CD4-positive, alpha-beta T cell treated with Interferon alpha-2 for 1 hour (primary cell): ENCODE results near the gene FAR1.
"Not testable (repeated sequence)": the region's sequence is repeated elsewhere in the genome, so short reads cannot be mapped to it uniquely, and the experiment has no call there.

ENCODE experiments used
- DNase-seq, 2 donors: peaks; one replicate each; pipeline ENCODE4 v3.0.0-alpha.2; 2020 to 2022

Gene FAR1, protein sequence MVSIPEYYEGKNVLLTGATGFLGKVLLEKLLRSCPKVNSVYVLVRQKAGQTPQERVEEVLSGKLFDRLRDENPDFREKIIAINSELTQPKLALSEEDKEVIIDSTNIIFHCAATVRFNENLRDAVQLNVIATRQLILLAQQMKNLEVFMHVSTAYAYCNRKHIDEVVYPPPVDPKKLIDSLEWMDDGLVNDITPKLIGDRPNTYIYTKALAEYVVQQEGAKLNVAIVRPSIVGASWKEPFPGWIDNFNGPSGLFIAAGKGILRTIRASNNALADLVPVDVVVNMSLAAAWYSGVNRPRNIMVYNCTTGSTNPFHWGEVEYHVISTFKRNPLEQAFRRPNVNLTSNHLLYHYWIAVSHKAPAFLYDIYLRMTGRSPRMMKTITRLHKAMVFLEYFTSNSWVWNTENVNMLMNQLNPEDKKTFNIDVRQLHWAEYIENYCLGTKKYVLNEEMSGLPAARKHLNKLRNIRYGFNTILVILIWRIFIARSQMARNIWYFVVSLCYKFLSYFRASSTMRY

DNA sequence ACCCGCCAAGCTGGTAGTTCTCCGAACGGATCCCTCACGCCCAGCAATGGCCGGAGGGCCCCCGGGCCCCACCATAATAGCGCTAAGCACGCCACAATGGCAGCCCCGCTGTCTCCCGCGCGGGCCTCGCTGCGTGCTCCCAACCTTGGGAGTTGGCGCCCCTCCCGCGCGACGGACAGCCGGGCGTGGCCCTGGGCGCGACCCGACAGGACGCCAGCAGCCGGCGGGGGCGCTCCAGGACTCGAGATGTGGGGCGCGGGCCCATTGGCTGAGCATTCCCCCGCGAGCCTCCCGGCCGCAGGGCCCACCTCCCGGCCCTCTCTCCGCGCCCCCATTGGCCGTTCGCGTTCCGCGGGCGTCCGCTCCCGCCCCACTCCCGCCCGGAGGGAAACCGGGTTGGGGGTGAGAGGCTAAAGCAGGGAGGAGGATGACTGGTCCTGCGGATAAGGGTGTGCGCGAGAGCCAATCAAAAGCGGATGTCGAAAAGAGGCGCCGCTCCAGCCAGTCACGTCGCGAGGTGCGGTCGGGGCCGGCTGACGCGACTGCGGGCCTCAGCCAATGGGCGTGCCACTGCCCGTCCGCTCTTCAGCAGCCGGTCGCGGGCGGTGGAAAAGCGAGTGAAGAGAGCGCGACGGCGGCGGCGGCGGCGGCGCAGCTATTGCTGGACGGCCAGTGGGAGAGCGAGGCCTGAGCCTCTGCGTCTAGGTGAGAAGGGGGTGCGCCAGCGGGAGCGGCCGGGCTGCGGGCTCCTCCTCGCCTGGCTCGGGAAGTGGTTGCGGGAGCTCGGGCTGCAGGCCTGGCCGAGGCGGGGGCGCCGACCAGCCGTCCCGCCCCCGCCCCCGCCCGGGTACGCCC is at the start of gene FAR1:
TSS of gene FAR1 (plus strand) at position 567 of the 855 bp plus-strand sequence. CDS start 26,098 bp downstream, outside the sequence.
- DNase-seq: peak; percentile 97 to 98

DNA sequence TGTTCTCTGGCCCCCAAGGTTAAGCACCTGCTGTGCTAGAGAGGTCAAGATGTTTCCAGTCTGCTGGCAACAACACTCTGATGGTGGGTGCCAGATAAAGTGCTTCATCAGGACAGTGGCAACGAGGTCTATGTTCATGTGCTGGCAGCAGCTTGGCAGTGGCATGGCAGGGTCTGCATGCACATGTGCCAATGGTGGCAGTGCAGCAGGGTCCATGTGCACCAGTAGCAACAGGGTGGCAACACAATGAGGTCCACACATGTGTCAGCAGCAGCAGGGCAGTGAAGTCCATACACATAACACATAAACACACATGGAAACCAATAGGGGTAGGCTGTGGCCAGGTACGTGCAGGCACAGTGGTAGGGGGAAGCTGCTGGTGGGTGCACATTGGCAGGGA is 48.4 kb upstream of the FAR1 start:
- DNase-seq: no peak

DNA sequence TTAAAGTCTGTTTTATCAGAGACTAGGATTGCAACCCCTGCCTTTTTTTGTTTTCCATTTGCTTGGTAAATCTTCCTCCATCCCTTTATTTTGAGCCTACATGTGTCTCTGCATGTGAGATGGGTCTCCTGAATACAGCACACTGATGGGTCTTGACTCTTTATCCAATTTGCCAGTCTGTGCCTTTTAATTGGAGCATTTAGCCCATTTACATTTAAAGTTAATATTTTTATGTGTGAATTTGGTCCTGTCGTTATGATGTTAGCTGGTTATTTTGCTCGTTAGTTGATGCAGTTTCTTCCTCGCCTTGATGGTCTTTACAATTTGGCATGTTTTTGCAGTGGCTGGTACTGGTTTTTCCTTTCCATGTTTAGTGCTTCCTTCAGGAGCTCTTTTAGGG is 41.6 kb upstream of the FAR1 start:
- DNase-seq: not testable (repeated sequence)

DNA sequence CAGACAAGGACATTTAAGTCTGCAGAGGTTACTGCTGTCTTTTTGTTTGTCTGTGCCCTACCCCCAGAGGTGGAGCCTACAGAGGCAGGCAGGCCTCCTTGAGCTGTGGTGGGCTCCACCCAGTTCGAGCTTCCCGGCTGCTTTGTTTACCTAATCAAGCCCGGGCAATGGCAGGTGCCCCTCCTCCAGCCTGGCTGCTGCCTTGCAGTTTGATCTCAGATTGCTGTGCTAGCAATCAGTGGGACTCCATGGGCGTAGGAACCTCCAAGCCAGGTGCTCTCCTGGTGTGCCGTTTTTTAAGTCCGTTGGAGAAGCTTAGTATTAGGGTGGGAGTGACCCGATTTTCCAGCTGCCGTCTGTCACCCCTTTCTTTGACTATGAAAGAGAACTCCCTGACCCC is 39.8 kb upstream of the FAR1 start:
- DNase-seq: not testable (repeated sequence)

DNA sequence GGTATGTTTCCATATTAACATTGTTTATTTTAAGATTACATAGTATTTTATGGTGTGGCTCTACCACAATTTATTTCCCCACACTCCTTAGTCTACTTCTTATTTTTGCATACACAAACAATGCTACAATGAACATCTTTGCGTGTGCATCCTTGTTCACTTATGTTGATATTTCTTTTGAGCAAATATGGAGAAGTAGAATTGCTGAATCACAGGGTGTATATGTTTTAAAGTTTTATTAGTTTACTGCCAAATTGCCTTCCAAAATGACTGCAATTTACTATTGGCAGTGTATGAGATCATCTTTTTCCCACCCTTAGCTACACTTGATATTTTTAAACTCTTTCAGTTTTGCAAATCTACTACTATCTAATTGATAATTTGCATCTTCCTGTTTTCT is 38.7 kb upstream of the FAR1 start:
- DNase-seq: no peak

DNA sequence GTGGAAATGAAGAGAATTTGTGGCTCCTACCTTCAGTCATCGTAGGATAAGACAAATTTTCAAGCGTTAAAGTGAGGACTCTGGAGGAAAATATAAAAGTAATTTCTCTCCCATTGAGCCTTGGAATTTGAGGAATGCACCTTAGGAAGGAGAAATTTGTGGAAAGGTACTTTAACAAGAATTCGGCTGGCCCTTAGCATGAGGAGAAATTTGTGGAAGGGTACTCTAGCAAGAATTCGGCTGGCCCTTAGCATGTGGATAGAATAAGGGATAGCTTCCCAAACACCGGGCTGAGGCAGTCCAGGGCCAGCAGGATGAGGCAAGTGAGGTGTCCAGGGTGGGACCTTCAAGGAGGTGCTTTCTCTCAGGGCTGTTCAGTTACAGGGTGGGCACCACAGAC is 33.2 kb upstream of the FAR1 start:
- DNase-seq: no peak

DNA sequence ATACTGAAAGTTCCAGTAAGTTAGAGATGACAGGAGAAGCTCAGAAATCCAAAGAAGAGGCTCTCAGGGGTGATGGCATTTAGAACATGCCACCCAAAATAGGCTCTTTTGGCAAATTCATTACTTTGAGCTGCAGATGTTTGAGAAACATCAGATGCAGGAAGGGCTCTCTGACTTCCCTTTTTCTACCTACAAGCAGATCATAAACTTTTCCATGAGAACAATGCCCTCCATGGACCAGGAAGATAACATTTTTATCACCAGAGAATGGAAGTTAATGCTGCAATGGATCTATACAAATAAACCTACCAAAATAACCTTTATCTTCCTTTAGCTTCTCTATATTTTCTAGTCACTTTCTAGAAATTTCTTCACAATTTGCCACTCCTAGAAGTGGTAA is 32.7 kb upstream of the FAR1 start:
- no peak for DNase-seq

DNA sequence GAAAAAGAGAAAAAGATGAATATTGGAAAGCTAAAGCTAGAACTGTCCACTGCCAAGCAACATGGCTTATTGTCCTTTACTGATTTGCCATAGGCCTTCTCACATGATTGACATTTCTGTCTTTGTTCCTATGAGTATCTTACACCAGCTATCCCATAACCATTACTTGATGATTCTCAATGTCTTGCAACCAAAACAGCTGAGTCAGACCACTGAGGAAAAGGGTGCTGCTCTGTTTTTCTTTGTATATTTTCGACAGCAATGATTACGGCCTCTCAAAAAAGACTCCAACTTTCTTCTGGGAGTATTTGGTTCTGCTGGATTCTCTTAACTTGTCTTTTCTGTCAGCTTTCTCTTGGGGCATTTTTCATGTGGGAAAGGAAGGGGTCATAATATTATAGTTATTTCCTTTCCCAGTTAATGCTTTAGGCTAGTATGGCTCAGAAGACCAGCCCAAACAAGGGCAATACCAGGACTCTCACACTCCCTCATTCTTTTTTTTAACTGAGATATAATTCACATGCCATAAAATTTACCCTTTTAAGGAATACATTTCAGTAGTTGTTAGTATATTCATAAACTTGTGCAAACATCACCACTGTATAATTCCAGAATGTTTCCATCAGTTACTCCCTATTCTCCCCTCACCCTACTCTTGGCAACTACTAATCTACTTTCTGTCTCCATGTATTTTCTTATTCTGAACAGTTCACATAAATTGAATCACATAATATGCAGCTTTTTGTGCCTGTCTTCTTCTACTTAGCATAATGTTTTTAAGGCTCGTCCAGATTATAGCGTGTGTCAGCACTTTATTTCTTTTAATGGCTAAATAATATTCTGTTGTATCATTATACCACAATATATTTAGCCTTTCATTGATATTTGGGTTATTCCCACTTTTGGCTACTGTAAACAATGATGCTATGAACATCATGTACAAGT is 31.1 kb upstream of the FAR1 start:
- DNase-seq: no peak

DNA sequence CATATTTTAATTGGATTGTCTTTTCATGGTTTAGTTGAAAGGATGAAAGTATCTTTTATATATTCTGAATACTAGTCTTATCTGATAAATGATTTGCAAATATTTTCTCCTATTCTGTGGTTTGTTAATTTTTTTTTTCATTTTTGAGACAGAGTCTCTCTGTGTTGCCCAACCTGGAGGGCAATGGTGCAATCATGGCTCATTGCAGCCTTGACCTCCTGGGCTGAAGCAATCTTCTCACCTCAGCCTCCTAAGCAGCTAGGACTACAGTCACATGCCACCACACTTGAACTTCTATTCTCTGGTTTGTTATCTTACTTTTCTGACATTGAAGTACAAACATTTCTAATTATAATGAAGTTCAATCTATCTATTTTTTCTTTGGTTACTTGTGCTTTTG is 30.0 kb upstream of the FAR1 start:
- DNase-seq: no peak

DNA sequence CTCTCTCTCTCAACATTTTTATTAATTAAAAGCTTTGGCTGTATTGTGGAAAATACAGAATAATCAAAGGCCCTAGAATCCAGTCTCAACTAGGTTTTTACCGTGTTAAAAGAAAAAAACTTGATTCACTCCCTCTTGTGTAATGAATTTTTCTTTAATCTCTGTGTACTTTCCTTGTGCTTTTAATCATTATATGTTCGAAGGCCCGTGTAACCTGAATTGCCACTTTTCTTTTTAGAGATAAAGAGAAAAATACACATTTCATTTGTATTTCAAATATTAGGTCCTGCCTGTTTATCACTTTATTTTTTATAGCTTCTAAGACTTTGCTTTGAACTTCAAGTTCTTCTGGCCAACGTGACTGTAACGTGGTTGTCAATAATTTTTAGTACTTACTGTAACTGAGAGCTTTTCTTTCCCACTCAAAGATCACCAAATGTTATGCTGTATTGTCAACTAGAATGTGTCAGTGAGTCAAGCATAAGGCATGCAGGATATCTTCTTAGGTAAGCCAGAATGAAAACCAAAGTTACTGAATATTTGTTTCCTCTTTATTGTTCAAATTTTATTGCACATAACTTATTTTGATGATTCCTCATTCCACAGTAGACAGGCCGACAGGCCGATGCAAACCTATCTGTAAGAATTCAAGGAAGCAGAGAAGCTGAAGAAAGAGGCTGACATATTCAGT is 23.3 kb upstream of the FAR1 start:
- DNase-seq: no peak

DNA sequence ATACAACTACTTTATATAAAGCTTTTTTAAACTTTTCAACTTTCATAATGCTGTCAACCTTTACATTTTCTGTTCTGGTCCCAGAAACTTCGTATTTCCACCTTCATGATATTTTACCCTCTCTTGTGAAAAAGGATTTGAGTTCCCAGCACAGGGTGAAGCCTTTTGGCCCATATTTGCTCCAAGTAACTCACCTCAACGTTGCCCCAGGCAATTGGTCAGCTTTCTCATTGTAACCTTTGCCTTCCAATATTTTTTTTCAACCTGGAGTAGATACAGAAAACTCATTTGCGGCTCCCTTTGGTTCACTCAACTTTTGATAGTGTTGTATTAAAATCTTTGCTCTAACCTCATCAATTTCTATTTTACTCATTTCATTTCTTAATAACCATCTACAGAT is 21.1 kb upstream of the FAR1 start:
- no peak for DNase-seq

DNA sequence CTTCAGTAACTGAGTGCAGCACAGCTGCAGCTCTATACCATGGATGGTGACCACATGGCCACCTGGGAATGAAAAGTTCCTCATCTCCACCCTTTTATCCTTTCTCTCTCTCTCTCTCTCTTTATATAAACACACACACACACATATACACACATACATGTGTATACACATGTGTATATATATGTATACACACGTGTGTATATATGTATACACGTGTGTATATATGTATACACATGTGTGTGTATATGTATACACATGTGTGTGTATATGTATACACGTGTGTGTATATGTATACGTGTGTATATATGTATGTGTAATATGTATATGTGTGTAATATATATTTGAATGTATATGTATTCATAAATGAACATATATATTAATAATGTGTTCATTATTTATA is 18.8 kb upstream of the FAR1 start:
- no peak for DNase-seq

DNA sequence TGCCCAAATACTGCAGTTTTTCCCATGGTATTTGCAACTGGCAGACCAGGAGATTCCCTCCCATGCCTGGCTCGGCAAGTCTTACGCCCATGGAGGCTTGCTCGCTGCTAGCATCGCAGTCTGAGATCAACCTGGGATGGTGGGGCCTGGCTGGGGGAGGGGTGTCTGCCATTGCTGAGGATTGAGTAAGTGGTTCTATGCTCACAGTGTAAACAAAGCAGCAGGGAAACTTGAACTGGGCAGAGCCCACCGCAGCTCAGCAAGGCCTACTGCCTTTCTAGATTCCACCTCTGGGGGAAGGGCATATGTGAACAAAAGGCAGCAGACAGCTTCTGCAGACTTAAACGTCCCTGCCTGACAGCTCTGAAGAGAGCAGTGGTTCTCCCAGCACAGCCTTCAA is 17.0 kb upstream of the FAR1 start:
- not testable (repeated sequence) for DNase-seq

DNA sequence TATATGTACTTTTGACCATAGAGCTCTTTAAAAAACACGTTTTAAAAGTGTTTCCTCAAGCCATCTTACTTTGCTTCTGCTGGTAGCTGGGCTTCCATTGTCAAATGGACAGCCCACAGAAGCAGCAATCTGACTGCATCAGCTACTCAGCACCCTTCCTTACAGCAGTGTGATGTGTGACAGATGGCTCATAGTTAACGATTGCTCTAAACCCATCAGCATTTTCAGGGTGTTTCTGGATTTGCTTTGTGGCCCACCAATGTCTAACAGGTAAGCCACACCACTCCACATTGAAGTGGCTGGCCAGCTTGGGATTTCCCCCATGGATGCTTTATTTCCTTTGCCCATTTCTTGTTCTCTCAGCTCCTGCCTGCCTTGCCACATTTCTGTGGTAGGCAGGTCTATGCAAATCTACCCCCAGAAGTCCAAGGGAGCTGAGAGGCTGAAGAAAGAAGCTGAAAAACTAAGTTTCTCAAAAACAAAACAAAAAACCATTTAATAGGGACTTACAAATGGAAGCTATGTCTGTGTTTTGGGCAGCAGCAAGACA is 7.3 kb upstream of the FAR1 start:
- DNase-seq: no peak

DNA sequence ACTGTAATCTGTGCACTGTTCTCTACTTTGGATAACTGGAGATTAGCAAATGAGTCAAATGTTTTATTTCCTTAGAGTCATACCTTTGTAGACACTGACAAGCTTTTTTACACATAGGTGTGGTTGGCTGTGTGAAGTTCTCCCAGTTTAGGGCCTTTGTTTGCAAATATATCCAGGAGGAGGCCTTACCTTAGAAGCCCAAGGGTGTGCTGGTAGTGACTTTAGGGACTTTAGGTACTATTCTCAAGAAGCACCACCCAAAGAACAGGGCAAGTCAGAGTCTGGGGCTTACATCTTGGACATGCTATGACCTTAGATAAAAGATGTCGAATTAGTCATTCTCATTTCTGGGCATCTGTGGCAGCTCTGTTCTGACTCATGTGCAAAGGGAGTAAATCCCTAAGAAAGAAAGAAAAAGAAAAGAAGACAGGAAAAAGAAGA is 4.8 kb upstream of the FAR1 start:
- DNase-seq: no peak

DNA sequence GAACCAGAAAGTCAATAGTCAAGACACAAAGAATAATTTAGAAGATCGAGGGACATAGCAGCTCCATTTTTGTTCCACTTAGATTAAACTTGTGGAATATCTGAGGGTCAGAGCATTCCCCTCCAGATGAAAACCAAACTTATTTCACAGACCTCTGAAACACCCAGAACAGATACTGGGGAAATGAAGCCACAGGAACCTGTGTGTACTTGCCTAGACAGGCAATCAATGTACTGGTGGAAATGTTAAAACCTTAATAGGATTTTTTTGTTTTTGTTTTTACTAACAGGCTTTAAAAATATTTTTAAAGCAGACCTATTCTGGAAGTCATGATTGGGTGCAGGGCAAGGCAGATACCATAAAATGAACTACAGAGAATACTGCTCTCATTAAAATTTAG is 4.1 kb upstream of the FAR1 start:
- no peak for DNase-seq

DNA sequence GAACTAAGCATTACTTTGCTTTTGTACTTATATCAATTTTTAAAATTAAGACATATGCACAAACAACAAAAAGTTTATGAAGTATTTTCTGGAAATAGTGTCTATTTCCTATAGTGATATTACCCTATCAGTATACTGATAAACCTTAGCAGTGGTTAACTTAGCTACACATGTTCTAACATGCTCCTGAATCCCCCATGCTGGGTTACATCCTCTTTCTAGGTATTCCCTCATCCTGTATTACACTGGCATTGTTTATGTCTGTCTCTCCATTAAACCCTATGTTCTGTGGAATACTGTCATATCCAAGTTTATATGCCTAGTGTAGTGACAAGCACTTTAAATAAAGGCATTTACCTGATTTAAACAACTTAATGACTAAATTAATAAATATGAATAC is 1.8 kb upstream of the FAR1 start:
- DNase-seq: no peak

DNA sequence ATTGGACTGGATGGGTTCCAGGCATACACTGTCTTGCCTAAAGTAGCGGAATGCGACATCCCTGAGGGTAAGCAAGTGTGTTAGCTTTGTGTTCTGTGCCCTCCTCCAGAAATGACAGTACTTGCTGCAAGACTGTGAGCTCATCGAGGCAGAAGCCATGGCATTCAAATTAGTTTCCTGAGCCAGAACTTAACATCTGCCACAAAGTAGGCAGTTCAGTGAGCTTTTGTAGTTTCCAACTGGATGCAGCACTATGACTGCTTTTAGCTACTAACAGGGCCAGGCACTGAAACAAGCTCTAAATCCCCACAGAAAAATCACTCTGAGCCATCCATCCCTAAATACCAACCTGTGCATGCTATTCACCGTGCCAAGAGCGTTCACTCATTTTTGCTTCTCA is 1.2 kb upstream of the FAR1 start:
- no peak for DNase-seq

DNA sequence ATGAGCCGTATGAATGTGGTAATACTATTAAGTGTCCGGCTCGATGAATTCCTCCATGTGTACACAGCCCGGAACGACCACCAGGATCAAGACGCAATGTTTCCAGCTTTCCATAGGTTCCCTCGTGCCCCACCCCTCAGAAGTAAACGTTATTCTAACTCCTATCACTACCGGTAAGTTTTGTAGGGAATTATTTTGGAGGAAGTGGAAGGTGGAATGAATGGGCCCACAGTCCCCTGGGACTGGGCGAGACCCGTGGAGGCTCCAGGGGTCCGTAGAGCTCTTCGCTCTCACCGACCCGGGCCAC is 720 bp upstream of the FAR1 start:
- no peak for DNase-seq

DNA sequence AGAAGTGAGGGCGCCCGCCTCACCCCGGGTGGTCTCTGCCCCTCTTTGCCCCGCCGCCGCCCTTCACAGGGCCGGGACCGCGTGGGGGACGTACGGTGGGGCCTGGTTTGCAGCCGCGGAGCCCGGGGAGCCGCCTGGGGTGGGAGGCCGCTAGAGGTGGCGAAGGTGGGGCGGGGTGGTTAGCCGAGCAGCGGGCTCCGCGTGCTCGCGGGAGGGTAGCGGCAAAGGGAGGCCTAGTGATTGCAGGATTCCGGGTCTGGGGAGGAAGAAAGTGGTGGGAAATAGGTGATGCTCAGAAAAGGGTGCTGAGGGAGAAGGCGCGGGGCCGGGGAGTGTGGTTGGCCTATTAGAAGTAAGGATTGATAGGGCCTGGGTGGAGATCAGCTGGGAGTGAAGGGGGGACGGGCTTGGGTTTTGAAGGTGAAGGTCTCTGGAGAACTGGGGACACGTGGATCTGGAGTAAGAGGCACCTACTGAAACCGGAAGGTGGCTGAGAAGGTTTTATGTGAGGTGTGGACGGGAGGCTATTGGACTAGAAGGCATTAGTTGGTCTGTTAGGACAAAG is 571 bp downstream of the FAR1 start:
- DNase-seq: peak; percentile 29 to 53
